HepG2 (cell line): ENCODE measurements around the gene PEMT. TPM values are rescaled to one million over a fixed set of nuclear protein-coding genes. Genes with fewer than 3 reads are reported as not detected.

Experiments
- BRCA1 ChIP-seq: sonication (generic); formaldehyde crosslinking; IDR thresholded peaks from 2 replicates; pipeline ENCODE4 v1.4.0; 2020; ENCODE audit warnings: missing genetic modification reagents
- CEBPG ChIP-seq: IDR thresholded peaks from 2 replicates; pipeline ENCODE4 v1.6.1; 2016
- HMGA1 ChIP-seq: sonication (generic); formaldehyde crosslinking; conservative IDR thresholded peaks from 2 replicates; pipeline ENCODE4 v1.4.0; 2020; ENCODE audit warnings: missing genetic modification reagents
- IRF2 ChIP-seq: IDR thresholded peaks from 2 replicates; pipeline ENCODE4 v1.6.1; 2018; ENCODE audit warnings: missing genetic modification reagents, missing compliant biosample characterization
- NFAT5 ChIP-seq: sonication (generic); formaldehyde crosslinking; IDR thresholded peaks from 2 replicates; pipeline ENCODE4 v1.4.0; 2020; ENCODE audit warnings: missing genetic modification reagents
- SALL2 ChIP-seq: sonication (generic); formaldehyde crosslinking; IDR thresholded peaks from 2 replicates; pipeline ENCODE4 v1.8.1; 2023; ENCODE audit warnings: mild to moderate bottlenecking, missing genetic modification reagents, inconsistent platforms
- SNAPC2 ChIP-seq: sonication (generic); formaldehyde crosslinking; IDR thresholded peaks from 2 replicates; pipeline ENCODE4 v1.8.1; 2022; ENCODE audit warnings: mild to moderate bottlenecking, missing genetic modification reagents
- TBP ChIP-seq: sonication (generic); formaldehyde crosslinking; IDR thresholded peaks from 2 replicates; pipeline ENCODE4 v1.5.0; 2020; ENCODE audit warnings: missing genetic modification reagents
- TCF7L2 ChIP-seq: IDR thresholded peaks from 2 replicates; pipeline ENCODE4 v1.6.1; 2011; ENCODE audit warnings: mild to moderate bottlenecking, low read depth, low read length, moderate library complexity
- THYN1 ChIP-seq: sonication (generic); formaldehyde crosslinking; IDR thresholded peaks from 2 replicates; pipeline ENCODE4 v1.8.1; 2023; ENCODE audit warnings: low read depth, mild to moderate bottlenecking, moderate library complexity, missing genetic modification reagents, borderline replicate concordance
- USF2 ChIP-seq, 2 experiments: sonication (generic) in 1 of 2; formaldehyde crosslinking in 1 of 2; IDR thresholded peaks; 2 replicates each; pipeline versions ENCODE4 v1.5.1 to v1.6.1; 2011 to 2020; ENCODE audit warnings: borderline replicate concordance in 1 of 2, low read depth in 1 of 2, low read length in 1 of 2, mild to moderate bottlenecking in 1 of 2, missing genetic modification reagents in 1 of 2, moderate library complexity in 1 of 2
- ZFAT ChIP-seq: sonication (generic); formaldehyde crosslinking; conservative IDR thresholded peaks from 2 replicates; pipeline ENCODE4 v1.8.1; 2023; ENCODE audit warnings: missing genetic modification reagents, inconsistent platforms
- ZKSCAN1 ChIP-seq: fragments of 150-350 bp; IDR thresholded peaks from 2 replicates; pipeline ENCODE4 v1.6.1; 2014; ENCODE audit warnings: low read length
- ZNF207 ChIP-seq: fragments of 450-650 bp; IDR thresholded peaks from 2 replicates; pipeline ENCODE4 v1.6.1; 2016; ENCODE audit warnings: antibody characterized with exemption, borderline replicate concordance
- ZNF253 ChIP-seq: sonication (generic); formaldehyde crosslinking; IDR thresholded peaks from 2 replicates; pipeline ENCODE4 v1.8.0; 2022; ENCODE audit warnings: mild to moderate bottlenecking, missing genetic modification reagents, borderline replicate concordance
- ZNF281 ChIP-seq: sonication (generic); formaldehyde crosslinking; IDR thresholded peaks from 2 replicates; pipeline ENCODE4 v1.4.0; 2020; ENCODE audit warnings: missing genetic modification reagents, borderline replicate concordance
- ZNF296 ChIP-seq: sonication (generic); formaldehyde crosslinking; conservative IDR thresholded peaks from 2 replicates; pipeline ENCODE4 v1.5.0; 2020; ENCODE audit warnings: mild to moderate bottlenecking, missing genetic modification reagents
- ZNF460 ChIP-seq: sonication (generic); formaldehyde crosslinking; IDR thresholded peaks from 2 replicates; pipeline ENCODE4 v1.5.1; 2020; ENCODE audit warnings: missing genetic modification reagents, mild to moderate bottlenecking, borderline replicate concordance
- ZNF557 ChIP-seq: sonication (generic); formaldehyde crosslinking; IDR thresholded peaks from 2 replicates; pipeline ENCODE4 v1.4.0; 2020; ENCODE audit warnings: missing genetic modification reagents
- ZSCAN25 ChIP-seq: sonication (generic); formaldehyde crosslinking; IDR thresholded peaks from 2 replicates; pipeline ENCODE4 v1.8.0; 2022; ENCODE audit warnings: mild to moderate bottlenecking, missing genetic modification reagents
- polyA plus RNA-seq, 8 experiments: library from polyadenylated mRNA; depleted of rRNA in 3 of 8; stranded (reverse) in 7 of 8; unstranded in 1 of 8; fragments of >200 nt; fragmentation: Illumina TruSeq in 4 of 8; extraction: Trizol in 4 of 8; gene quantifications; 2 replicates each; pipeline versions ENCODE4 v1.2.1 to v1.2.3, GENCODE V29; 2011 to 2016; ENCODE audit warnings: low read depth in 4 of 8, missing spikeins in 1 of 8, mixed read lengths in 1 of 8; ENCODE audit not compliant: insufficient read depth in 1 of 8
- total RNA-seq, 5 experiments: library from RNA; depleted of rRNA; stranded (reverse); fragments of >200 nt; fragmentation: Illumina TruSeq; extraction: Trizol; gene quantifications; 2 replicates each; pipeline ENCODE4 v1.2.3, GENCODE V29; 2016; ENCODE audit warnings: low read depth in 1 of 5

PEMT gene
- total and polyA plus RNA-seq, 2 of the 13 experiments (the other 11 are each of a cell fraction or from before 2014, with no cell fraction given) = 31.7 to 43.6 TPM

GRCh38 chr17:17533901-17534441 lies 57.5 kb downstream of the PEMT start (continued):
- TF ChIP-seq NFAT5 (CRISPR knock-in tag) = no peak
- 0 out of 2 replicates have a peak, but pooled peaks have one; percentile 61 for TF ChIP-seq ZSCAN25 (CRISPR knock-in tag)
- TF ChIP-seq SALL2 (CRISPR knock-in tag) = no peak
- TF ChIP-seq BRCA1 (CRISPR knock-in tag) = peak; percentile 10; the same call in 1 of the 2 replicates
- no peak for TF ChIP-seq ZNF557 (CRISPR knock-in tag)
- no peak for TF ChIP-seq HMGA1 (CRISPR knock-in tag)
- peak; percentile 84 for TF ChIP-seq IRF2 (CRISPR knock-in tag)
- peak; percentile 71 for TF ChIP-seq CEBPG (CRISPR knock-in tag)
- peak; percentile 44; the same call in 1 of the 2 replicates for TF ChIP-seq ZNF460 (CRISPR knock-in tag)
- TF ChIP-seq ZFAT (CRISPR knock-in tag) = no peak
- no peak for TF ChIP-seq TBP (CRISPR knock-in tag)
- no peak for TF ChIP-seq ZNF253 (CRISPR knock-in tag)
- no peak for TF ChIP-seq ZNF207
- TF ChIP-seq USF2 (IDR thresholded peaks at IDR 0.05; ENCODE audit: low read depth, low read length) = peak; percentile 82
- peak; percentile 86; the same call in 1 of the 2 replicates for TF ChIP-seq USF2 (CRISPR knock-in tag; IDR thresholded peaks at IDR 0.05; ENCODE audit: borderline replicate concordance)
- peak; percentile 94 for TF ChIP-seq TCF7L2
- peak; percentile 54; the same call in 1 of the 2 replicates for TF ChIP-seq ZNF281 (CRISPR knock-in tag)
- TF ChIP-seq SNAPC2 (CRISPR knock-in tag) = no peak; the same call in 1 of the 2 replicates
- TF ChIP-seq THYN1 (CRISPR knock-in tag) = no peak
- TF ChIP-seq ZKSCAN1 = peak; percentile 39; the same call in 1 of the 2 replicates
- no peak for TF ChIP-seq ZNF296
